H9 (cell line): ENCODE results near the gene RETSAT. TPM values are rescaled to one million over a fixed set of nuclear protein-coding genes. Genes with fewer than 3 reads are reported as not detected.

Experiments
- DNase-seq: peaks from one replicate; pipeline ENCODE4 v3.0.0-alpha.2; 2017
- H2AFZ ChIP-seq: one replicate; pipeline ENCODE4 v1.6.1; 2013; ENCODE audit warnings: mild to moderate bottlenecking, low read length, control low read depth, moderate library complexity
- H2AK5ac ChIP-seq: 2 replicates; pipeline ENCODE4 v1.6.1; 2013; ENCODE audit warnings: low read length, control low read depth, mixed read lengths; ENCODE audit not compliant: insufficient read length
- H2BK120ac ChIP-seq: one replicate; pipeline ENCODE4 v1.6.1; 2013; ENCODE audit warnings: low read depth, mild to moderate bottlenecking, low read length, control low read depth, inconsistent platforms; ENCODE audit not compliant: poor library complexity, severe bottlenecking
- H2BK12ac ChIP-seq: 2 replicates; pipeline ENCODE4 v1.6.1; 2013; ENCODE audit warnings: low read length, control low read depth, mixed read lengths, low read depth; ENCODE audit not compliant: insufficient read length
- H2BK15ac ChIP-seq: 2 replicates; pipeline ENCODE4 v1.6.1; 2013; ENCODE audit warnings: low read depth, low read length, control low read depth
- H2BK20ac ChIP-seq: one replicate; pipeline ENCODE4 v1.6.1; 2013; ENCODE audit warnings: low read depth, mild to moderate bottlenecking, low read length, control low read depth, inconsistent platforms; ENCODE audit not compliant: poor library complexity, severe bottlenecking
- H2BK5ac ChIP-seq: 2 replicates; pipeline ENCODE4 v1.6.1; 2013; ENCODE audit warnings: low read length, control low read depth, mixed read lengths; ENCODE audit not compliant: insufficient read length
- H3K14ac ChIP-seq: 2 replicates; pipeline ENCODE4 v1.6.1; 2013; ENCODE audit warnings: low read length, control low read depth; ENCODE audit not compliant: insufficient read depth
- H3K18ac ChIP-seq: 2 replicates; pipeline ENCODE4 v1.6.1; 2013; ENCODE audit warnings: low read depth, mild to moderate bottlenecking, mixed read lengths, low read length, control low read depth; ENCODE audit not compliant: insufficient read length
- H3K23ac ChIP-seq: 2 replicates; pipeline ENCODE4 v1.6.1; 2013; ENCODE audit warnings: low read length, control low read depth, mixed read lengths, low read depth; ENCODE audit not compliant: insufficient read length
- H3K23me2 ChIP-seq: 2 replicates; pipeline ENCODE4 v1.6.1; 2013; ENCODE audit warnings: low read depth, mild to moderate bottlenecking, mixed read lengths, low read length, control low read depth; ENCODE audit not compliant: insufficient read length, poor library complexity, severe bottlenecking
- H3K27ac ChIP-seq: 2 replicates; pipeline ENCODE4 v1.5.1; 2013; ENCODE audit warnings: low read length, control low read depth, mixed read lengths, low read depth; ENCODE audit not compliant: insufficient read length
- H3K27me3 ChIP-seq: 2 replicates; pipeline ENCODE4 v1.6.1; 2013; ENCODE audit warnings: low read length, control low read depth, inconsistent platforms; ENCODE audit not compliant: insufficient read depth
- H3K4ac ChIP-seq: 2 replicates; pipeline ENCODE4 v1.6.1; 2013; ENCODE audit warnings: low read depth, mild to moderate bottlenecking, control low read depth, inconsistent platforms, low read length, moderate library complexity
- H3K4me1 ChIP-seq: 2 replicates; pipeline ENCODE4 v1.6.1; 2013; ENCODE audit warnings: low read length, control low read depth, inconsistent platforms; ENCODE audit not compliant: insufficient read depth
- H3K4me2 ChIP-seq: 2 replicates; pipeline ENCODE4 v1.6.1; 2013; ENCODE audit warnings: low read length, control low read depth, mixed read lengths; ENCODE audit not compliant: insufficient read length, insufficient read depth
- H3K56ac ChIP-seq: 2 replicates; pipeline ENCODE4 v1.6.1; 2013; ENCODE audit warnings: low read depth, mild to moderate bottlenecking, mixed read lengths, low read length, control low read depth; ENCODE audit not compliant: insufficient read length
- H3K79me1 ChIP-seq: 2 replicates; pipeline ENCODE4 v1.6.1; 2013; ENCODE audit warnings: low read depth, mild to moderate bottlenecking, moderate library complexity, low read length, control low read depth, inconsistent platforms; ENCODE audit not compliant: insufficient read depth, poor library complexity, severe bottlenecking
- H3K79me2 ChIP-seq: 2 replicates; pipeline ENCODE4 v1.6.1; 2013; ENCODE audit warnings: low read length, control low read depth, inconsistent platforms; ENCODE audit not compliant: insufficient read depth
- H3K9ac ChIP-seq: 2 replicates; pipeline ENCODE4 v1.6.1; 2013; ENCODE audit warnings: low read length, control low read depth, mixed read lengths; ENCODE audit not compliant: insufficient read length; ENCODE audit errors: extremely low read depth
- H3K9me3 ChIP-seq: one replicate; pipeline ENCODE4 v1.6.1; 2013; ENCODE audit warnings: low read depth, low read length, inconsistent platforms; ENCODE audit not compliant: control insufficient read depth
- H3T11ph ChIP-seq: one replicate; pipeline ENCODE4 v1.6.1; 2013; ENCODE audit warnings: mild to moderate bottlenecking, low read length, control low read depth, inconsistent platforms
- H4K20me1 ChIP-seq: one replicate; pipeline ENCODE4 v1.6.1; 2013; ENCODE audit not compliant: control insufficient read depth, insufficient read length, insufficient read depth
- H4K5ac ChIP-seq: 2 replicates; pipeline ENCODE4 v1.6.1; 2013; ENCODE audit warnings: low read depth, mild to moderate bottlenecking, mixed read lengths, low read length, control low read depth; ENCODE audit not compliant: insufficient read length
- H4K8ac ChIP-seq: replicated peaks from 2 replicates; pipeline ENCODE4 v1.6.1; 2013; ENCODE audit warnings: low read length, control low read depth, mixed read lengths, low read depth; ENCODE audit not compliant: insufficient read length
- H4K91ac ChIP-seq: 2 replicates; pipeline ENCODE4 v1.6.1; 2013; ENCODE audit warnings: low read depth, mild to moderate bottlenecking, moderate library complexity, mixed read lengths, low read length, control low read depth; ENCODE audit not compliant: insufficient read length
- H3K27ac Mint-ChIP-seq, 3 experiments: 2 replicates in 2 of 3; 3 replicates in 1 of 3; pipeline ENCODE4 v1.8.0; 2020 to 2021; ENCODE audit warnings: mixed read lengths in 3 of 3, mild to moderate bottlenecking in 1 of 3, moderate library complexity in 1 of 3
- H3K27me3 Mint-ChIP-seq: 2 replicates; pipeline ENCODE4 v1.8.0; 2021; ENCODE audit warnings: low read depth, mild to moderate bottlenecking, moderate library complexity, mixed read lengths
- H3K36me3 Mint-ChIP-seq, 3 experiments: 2 replicates in 2 of 3; 3 replicates in 1 of 3; pipeline ENCODE4 v1.8.0; 2020 to 2021; ENCODE audit warnings: low read depth in 3 of 3, mixed read lengths in 3 of 3; ENCODE audit not compliant: insufficient read depth in 1 of 3
- H3K4me1 Mint-ChIP-seq, 2 experiments: 2 replicates each; pipeline ENCODE4 v1.8.0; 2020; ENCODE audit warnings: mixed read lengths in 2 of 2
- H3K4me3 Mint-ChIP-seq, 2 experiments: 2 replicates in 1 of 2; 3 replicates in 1 of 2; pipeline ENCODE4 v1.8.0; 2020 to 2021; ENCODE audit warnings: mild to moderate bottlenecking in 2 of 2, mixed read lengths in 2 of 2, moderate library complexity in 1 of 2
- H3K9me3 Mint-ChIP-seq, 2 experiments: 2 replicates in 1 of 2; 3 replicates in 1 of 2; pipeline ENCODE4 v1.8.0; 2020; ENCODE audit warnings: mild to moderate bottlenecking in 2 of 2, mixed read lengths in 2 of 2, moderate library complexity in 1 of 2
- CTCF ChIP-seq: fragments of 200-600 bp; sonication (generic); conservative IDR thresholded peaks from 3 replicates; pipeline ENCODE4 v1.8.0; 2021; ENCODE audit warnings: antibody characterized with exemption, mild to moderate bottlenecking
- WGBS: extraction: QIAGEN DNeasy Blood & Tissue Kit; methylation state at CpG from one replicate; pipeline ENCODE4 v1.1.7; 2013; ENCODE audit warnings: missing lambda C conversion rate, low lambda C conversion rate, mixed read lengths; ENCODE audit not compliant: insufficient read length; ENCODE audit errors: extremely low coverage; 5-methylcytosine and 5-hydroxymethylcytosine counted together
- total RNA-seq: library from RNA; stranded (reverse); gene quantifications from 2 replicates; pipeline ENCODE4 v1.2.1, GENCODE V29; 2021

RETSAT gene
- total RNA-seq, 1 experiment from 2014 or later: 16.7 TPM

GRCh38 chr2:85340034-85340892 lies 14.1 kb downstream of the RETSAT start:
- no peaks in the 10 kb centered on the region for H3K9me3 Mint-ChIP-seq

More at GRCh38 chr2:85340034-85340892, 14.1 kb downstream of the RETSAT start:
- H4K91ac ChIP-seq: no peak overlapping the region
- peaks cover 0 to 16% (median 2%) of the 10 kb centered on the region in 3 experiments; a peak in 3 of 7 replicates for H3K36me3 Mint-ChIP-seq
- H3T11ph ChIP-seq: no peak overlapping the region
- no CpG with 5 or more reads among the region's 13 CpGs for WGBS
- no peaks in the 10 kb centered on the region for H4K20me1 ChIP-seq
- no peak overlapping the region for H3K56ac ChIP-seq
- H3K4me2 ChIP-seq: no peak overlapping the region
- no peak overlapping the region for H3K27ac ChIP-seq
- peaks cover 4% of the 10 kb centered on the region; the same call in 1 of the 2 replicates for H3K4me1 ChIP-seq
- DNase-seq: no peak
- TF ChIP-seq CTCF: no peak
- no peak overlapping the region for H2BK5ac ChIP-seq
- no peak overlapping the region for H3K4ac ChIP-seq
- no peak overlapping the region for H2BK15ac ChIP-seq
- H4K5ac ChIP-seq: no peak overlapping the region
- H4K8ac ChIP-seq: no peak overlapping the region
- no peak overlapping the region for H2BK120ac ChIP-seq
- peaks cover 11 to 17% of the 10 kb centered on the region in 2 experiments for H3K4me1 Mint-ChIP-seq
- H2AFZ ChIP-seq: no peak overlapping the region
- H2BK12ac ChIP-seq: no peak overlapping the region
- H3K23me2 ChIP-seq: no peaks in the 10 kb centered on the region
- no peak overlapping the region for H3K14ac ChIP-seq
- no peak overlapping the region for H3K9ac ChIP-seq
- no peaks in the 10 kb centered on the region for H3K79me1 ChIP-seq
- no peak overlapping the region for H3K18ac ChIP-seq
- no peaks in the 10 kb centered on the region for H3K27me3 ChIP-seq
- H3K27me3 Mint-ChIP-seq: peaks cover 8% of the 10 kb centered on the region
- H3K27ac Mint-ChIP-seq: no peak overlapping the region
- H3K79me2 ChIP-seq: no peaks in the 10 kb centered on the region
- no peak overlapping the region for H3K23ac ChIP-seq
- no peak overlapping the region for H2AK5ac ChIP-seq
- no peaks in the 10 kb centered on the region for H3K9me3 ChIP-seq
- H3K4me3 Mint-ChIP-seq: no peak overlapping the region
- no peak overlapping the region for H2BK20ac ChIP-seq
